Upper lobe of right lung (tissue), 1 donor: ENCODE results near the gene TEAD3. TPM values are rescaled to one million over a fixed set of nuclear protein-coding genes. Genes with fewer than 3 reads are reported as not detected.

Experiments
- ATAC-seq: fragments of 200-7000 bp; cut with Tn5 transposase; one replicate; pipeline ENCODE4 v1.9.1; 2020; ENCODE audit warnings: mild to moderate bottlenecking, moderate library complexity
- DNase-seq: peaks from one replicate; pipeline ENCODE4 v3.0.0-alpha.2; 2020
- H3K27ac ChIP-seq: fragments of 200-600 bp; one replicate; pipeline ENCODE4 v1.8.0; 2022
- H3K27me3 ChIP-seq: fragments of 200-600 bp; one replicate; pipeline ENCODE4 v1.8.0; 2022; ENCODE audit warnings: mild to moderate bottlenecking
- H3K36me3 ChIP-seq: fragments of 200-600 bp; one replicate; pipeline ENCODE4 v1.8.0; 2022
- H3K4me1 ChIP-seq: fragments of 200-600 bp; one replicate; pipeline ENCODE4 v1.8.0; 2022
- H3K4me3 ChIP-seq: fragments of 200-600 bp; one replicate; pipeline ENCODE4 v1.8.0; 2022; ENCODE audit warnings: mild to moderate bottlenecking
- H3K9me3 ChIP-seq: fragments of 200-600 bp; one replicate; pipeline ENCODE4 v1.8.0; 2022
- intact Hi-C: fragments of 100-400 bp; cut with DNase I; formaldehyde crosslinking; loops from one replicate; pipeline ENCODE4 v1.11.0; 2022
- total RNA-seq: library from RNA; stranded (reverse); fragmentation: NEBNext Ultra II Directional; extraction: Animal tissue kit (Norgen Biotek cat#: 25700); gene quantifications from one replicate; pipeline ENCODE4 v1.2.1, GENCODE V29; 2021
- TF ChIP-seq, protein P1 (sequence below): fragments of 200-600 bp; IDR thresholded peaks from one replicate; pipeline ENCODE4 v1.8.0; 2022; ENCODE audit warnings: antibody characterized with exemption
- donor health status: DM: no; HTN: yes; CAD: no; lungs with severe emphysema.

TEAD3 gene
- total RNA-seq, 1 donor from 2014 or later = 23.4 TPM

DNA sequence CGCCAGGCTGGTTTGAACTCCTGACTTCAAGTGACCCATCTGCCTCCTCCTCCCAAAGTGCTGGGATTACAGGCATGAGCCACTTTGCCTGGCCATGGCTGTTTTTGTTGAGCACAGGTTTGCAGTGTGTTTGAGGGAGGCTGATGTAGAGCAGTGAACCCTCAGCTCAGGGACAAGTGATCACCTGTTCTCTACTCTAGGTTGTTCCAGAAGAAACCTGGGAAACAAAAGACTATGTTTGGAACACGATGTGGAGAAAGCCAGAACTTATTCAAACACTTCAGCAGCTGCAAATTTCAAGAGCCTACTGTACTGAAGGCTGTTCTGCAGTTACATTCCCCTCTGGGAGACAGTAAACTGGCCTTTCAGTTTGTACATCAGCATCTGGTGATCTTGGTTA lies 11.1 kb upstream of the TEAD3 start:
- TF ChIP-seq, protein P1, sequence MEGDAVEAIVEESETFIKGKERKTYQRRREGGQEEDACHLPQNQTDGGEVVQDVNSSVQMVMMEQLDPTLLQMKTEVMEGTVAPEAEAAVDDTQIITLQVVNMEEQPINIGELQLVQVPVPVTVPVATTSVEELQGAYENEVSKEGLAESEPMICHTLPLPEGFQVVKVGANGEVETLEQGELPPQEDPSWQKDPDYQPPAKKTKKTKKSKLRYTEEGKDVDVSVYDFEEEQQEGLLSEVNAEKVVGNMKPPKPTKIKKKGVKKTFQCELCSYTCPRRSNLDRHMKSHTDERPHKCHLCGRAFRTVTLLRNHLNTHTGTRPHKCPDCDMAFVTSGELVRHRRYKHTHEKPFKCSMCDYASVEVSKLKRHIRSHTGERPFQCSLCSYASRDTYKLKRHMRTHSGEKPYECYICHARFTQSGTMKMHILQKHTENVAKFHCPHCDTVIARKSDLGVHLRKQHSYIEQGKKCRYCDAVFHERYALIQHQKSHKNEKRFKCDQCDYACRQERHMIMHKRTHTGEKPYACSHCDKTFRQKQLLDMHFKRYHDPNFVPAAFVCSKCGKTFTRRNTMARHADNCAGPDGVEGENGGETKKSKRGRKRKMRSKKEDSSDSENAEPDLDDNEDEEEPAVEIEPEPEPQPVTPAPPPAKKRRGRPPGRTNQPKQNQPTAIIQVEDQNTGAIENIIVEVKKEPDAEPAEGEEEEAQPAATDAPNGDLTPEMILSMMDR = no peak
- Histone ChIP-seq H3K4me1 (no peaks in the 10 kb centered on the region), H3K27ac (no peak overlapping the region), H3K27me3 (peaks cover 31% of the 10 kb centered on the region), H3K9me3 (no peaks in the 10 kb centered on the region), H3K4me3 (no peak overlapping the region), H3K36me3 (no peaks in the 10 kb centered on the region)
- ATAC-seq = peak; percentile 61
- intact Hi-C loops = no loop called here
- DNase-seq = no peak

DNA sequence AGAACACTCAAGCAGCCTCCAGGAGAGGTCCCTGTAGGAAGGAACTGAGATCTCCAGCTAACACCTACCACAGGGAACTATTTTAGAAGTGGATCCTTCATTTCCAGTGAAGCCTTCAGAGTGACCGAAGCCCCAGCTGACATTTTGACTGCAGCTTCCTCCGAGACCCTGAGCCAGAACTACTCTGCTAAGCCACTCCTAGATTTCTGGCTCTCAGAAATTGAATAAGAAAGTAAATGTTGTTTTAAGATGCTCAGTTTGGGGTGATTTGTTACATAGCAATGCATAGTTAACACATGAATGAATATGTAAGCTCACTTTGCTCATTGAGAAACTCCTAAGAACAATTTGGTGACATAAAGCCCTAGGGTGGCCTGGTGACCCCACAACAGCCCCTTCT lies 10.3 kb upstream of the TEAD3 start:
- Histone ChIP-seq H3K27me3 (peaks cover 29% of the 10 kb centered on the region), H3K9me3 (no peaks in the 10 kb centered on the region), H3K4me1 (no peaks in the 10 kb centered on the region), H3K27ac (no peak overlapping the region), H3K4me3 (no peak overlapping the region), H3K36me3 (no peaks in the 10 kb centered on the region)
- DNase-seq = no peak
- TF ChIP-seq, protein P1 = no peak
- intact Hi-C loops = no loop called here
- ATAC-seq = no peak

GRCh38 chr6:35506536-35506935 lies 9.7 kb upstream of the TEAD3 start:
- Histone ChIP-seq H3K36me3 (no peaks in the 10 kb centered on the region), H3K27me3 (peaks cover 24% of the 10 kb centered on the region), H3K9me3 (no peaks in the 10 kb centered on the region), H3K4me3 (no peak overlapping the region), H3K4me1 (no peaks in the 10 kb centered on the region), H3K27ac (no peak overlapping the region)
- intact Hi-C loops = no loop called here
- DNase-seq (no peak), ATAC-seq (no peak)
- TF ChIP-seq, protein P1 = no peak

DNA sequence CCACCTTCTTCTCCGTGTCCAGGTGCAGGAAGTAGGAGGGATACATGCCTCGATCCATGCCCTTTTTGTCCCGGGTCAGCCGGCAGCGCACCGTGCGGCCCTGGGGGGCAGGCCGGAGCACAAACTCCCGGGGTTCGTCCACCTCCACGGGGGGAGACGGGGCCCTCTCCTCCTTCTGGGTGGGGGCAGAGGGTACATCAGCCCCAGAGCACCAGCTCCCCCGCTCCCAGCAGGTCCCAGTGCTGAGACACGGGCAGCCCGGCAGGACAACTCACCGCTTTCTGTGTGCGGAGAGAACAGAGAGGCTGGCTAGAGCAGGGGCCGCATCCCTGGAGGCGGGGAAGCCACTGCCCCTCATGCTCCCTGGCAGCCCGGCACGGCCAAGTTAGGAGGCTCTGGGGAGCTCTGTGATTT lies 9.1 kb upstream of the TEAD3 start:
- no peak overlapping the region for H3K27ac ChIP-seq
- DNase-seq (no peak), ATAC-seq (no peak)
- no peaks in the 10 kb centered on the region for H3K4me1 ChIP-seq
- peaks cover 18% of the 10 kb centered on the region for H3K27me3 ChIP-seq
- no peaks in the 10 kb centered on the region for H3K9me3 ChIP-seq
- intact Hi-C loops = no loop called here
- H3K36me3 ChIP-seq = no peaks in the 10 kb centered on the region
- TF ChIP-seq, protein P1 = no peak
- H3K4me3 ChIP-seq = no peak overlapping the region

DNA sequence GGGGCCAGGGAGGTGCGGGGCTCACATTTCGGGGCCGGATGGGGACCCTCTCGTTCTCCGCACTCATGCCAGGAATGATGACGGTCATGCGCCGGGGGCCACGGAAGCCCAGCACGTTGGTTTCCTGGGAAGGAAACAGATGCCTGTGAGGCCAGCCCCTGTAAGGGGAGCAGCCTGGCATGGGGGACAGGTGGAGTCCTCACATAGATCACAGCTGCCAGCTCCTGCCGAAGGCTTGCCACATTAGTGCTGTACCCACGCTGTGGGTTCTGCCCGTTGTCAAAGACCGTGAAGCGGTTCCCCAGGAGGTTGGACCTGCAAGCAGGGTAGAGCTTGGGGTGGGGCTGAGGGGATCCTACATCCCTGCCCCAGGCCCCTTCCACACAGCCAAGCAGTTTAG lies 6.7 kb upstream of the TEAD3 start:
- no peak for DNase-seq

GRCh38 chr6:35501784-35502183 lies 4.9 kb upstream of the TEAD3 start:
- Histone ChIP-seq H3K27ac (no peak overlapping the region), H3K4me1 (peaks cover 11% of the 10 kb centered on the region), H3K9me3 (no peaks in the 10 kb centered on the region), H3K27me3 (peaks cover 4% of the 10 kb centered on the region), H3K36me3 (no peaks in the 10 kb centered on the region), H3K4me3 (no peak overlapping the region)
- intact Hi-C loops = no loop called here
- ATAC-seq = no peak
- DNase-seq = no peak
- TF ChIP-seq, protein P1 = no peak

More for the DNA sequence above, 6.7 kb upstream of the TEAD3 start:
- H3K27me3 ChIP-seq = no peaks in the 10 kb centered on the region
- H3K27ac ChIP-seq = no peak overlapping the region
- no peaks in the 10 kb centered on the region for H3K9me3 ChIP-seq
- intact Hi-C loops = no loop called here
- TF ChIP-seq, protein P1 = no peak
- no peaks in the 10 kb centered on the region for H3K36me3 ChIP-seq
- no peak for ATAC-seq
- H3K4me1 ChIP-seq = no peaks in the 10 kb centered on the region
- no peak overlapping the region for H3K4me3 ChIP-seq
